H1 (cell line): ENCODE results near the gene SV2B. TPM values are rescaled to one million over a fixed set of nuclear protein-coding genes. Genes with fewer than 3 reads are reported as not detected.

Experiments
- polyA plus RNA-seq, 7 experiments: library from polyadenylated mRNA; depleted of rRNA in 3 of 7; stranded (reverse) in 5 of 7; unstranded in 2 of 7; fragments of >200 nt in 5 of 7; fragments of 200-250 nt in 2 of 7; gene quantifications; 1 replicate in 5 of 7; 2 replicates in 1 of 7; 4 replicates in 1 of 7; pipeline versions ENCODE4 v1.2.1 to v1.2.3, GENCODE V29; 2011 to 2013; ENCODE audit warnings: missing spikeins in 2 of 7, mixed read lengths in 2 of 7
- total RNA-seq: library from RNA; stranded (reverse); fragmentation: NEBNext Ultra II Directional; extraction: Animal tissue kit (Norgen Biotek cat#: 25700); gene quantifications from 2 replicates; pipeline ENCODE4 v1.2.1, GENCODE V29; 2021
- TF ChIP-seq, protein P1 (sequence below), 3 experiments: IDR thresholded peaks; 1 replicate in 2 of 3; 2 replicates in 1 of 3; pipeline versions ENCODE4 v1.5.1 to v1.6.1; 2011; ENCODE audit warnings: low read length in 3 of 3, mild to moderate bottlenecking in 3 of 3, inconsistent platforms in 2 of 3, low read depth in 1 of 3, moderate library complexity in 1 of 3; ENCODE audit not compliant: insufficient read depth in 1 of 3; ENCODE audit errors: control extremely low read depth in 1 of 3

SV2B gene
- total and polyA plus RNA-seq, 2 of the 8 experiments (the other 6 are each of a cell fraction or from before 2014, with no cell fraction given), result 0.09 to 0.20 TPM

DNA sequence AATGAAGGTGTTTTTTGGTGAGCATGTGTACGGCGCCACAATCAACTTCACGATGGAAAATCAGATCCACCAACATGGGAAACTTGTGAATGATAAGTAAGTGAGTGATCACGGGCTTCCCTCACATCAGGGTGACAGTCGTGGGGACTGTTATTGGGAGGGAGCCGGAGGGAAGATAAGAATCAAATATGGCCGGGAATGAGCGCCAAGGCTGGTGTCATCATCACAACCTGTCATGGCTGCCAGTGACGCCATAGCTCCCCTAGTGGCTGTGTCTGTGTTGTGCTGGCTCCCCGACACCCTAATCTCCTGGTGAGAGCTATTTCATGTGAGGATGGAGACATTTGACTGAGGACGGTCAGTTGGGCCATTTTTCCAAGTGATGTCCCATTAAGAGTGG is 168.5 kb downstream of the SV2B start (continued):
- TF ChIP-seq, protein P1, sequence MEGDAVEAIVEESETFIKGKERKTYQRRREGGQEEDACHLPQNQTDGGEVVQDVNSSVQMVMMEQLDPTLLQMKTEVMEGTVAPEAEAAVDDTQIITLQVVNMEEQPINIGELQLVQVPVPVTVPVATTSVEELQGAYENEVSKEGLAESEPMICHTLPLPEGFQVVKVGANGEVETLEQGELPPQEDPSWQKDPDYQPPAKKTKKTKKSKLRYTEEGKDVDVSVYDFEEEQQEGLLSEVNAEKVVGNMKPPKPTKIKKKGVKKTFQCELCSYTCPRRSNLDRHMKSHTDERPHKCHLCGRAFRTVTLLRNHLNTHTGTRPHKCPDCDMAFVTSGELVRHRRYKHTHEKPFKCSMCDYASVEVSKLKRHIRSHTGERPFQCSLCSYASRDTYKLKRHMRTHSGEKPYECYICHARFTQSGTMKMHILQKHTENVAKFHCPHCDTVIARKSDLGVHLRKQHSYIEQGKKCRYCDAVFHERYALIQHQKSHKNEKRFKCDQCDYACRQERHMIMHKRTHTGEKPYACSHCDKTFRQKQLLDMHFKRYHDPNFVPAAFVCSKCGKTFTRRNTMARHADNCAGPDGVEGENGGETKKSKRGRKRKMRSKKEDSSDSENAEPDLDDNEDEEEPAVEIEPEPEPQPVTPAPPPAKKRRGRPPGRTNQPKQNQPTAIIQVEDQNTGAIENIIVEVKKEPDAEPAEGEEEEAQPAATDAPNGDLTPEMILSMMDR (IDR thresholded peaks at IDR 0.05; ENCODE audit: control extremely low read depth in 1 of 3, insufficient read depth in 1 of 3, low read depth in 1 of 3, low read length in 3 of 3), result peak; percentile 64 to 91 (median 90)
